ENCODE data around the gene VSIG8. TPM values are rescaled to one million over a fixed set of nuclear protein-coding genes. Genes with fewer than 3 reads are reported as not detected.
"Not testable (repeated sequence)": the region's sequence is repeated elsewhere in the genome, so short reads cannot be mapped to it uniquely, and the experiment has no call there.

The VSIG8 gene
- total RNA-seq, 1 experiment from 2014 or later = not detected

GRCh38 chr1:159900755-159901360, 38.4 kb upstream of the VSIG8 start:
- Mint-ChIP-seq H3K27me3 (ENCODE audit: insufficient read depth, unreplicated experiment) (no peaks in the 10 kb centered on the region), H3K9me3 (ENCODE audit: unreplicated experiment) (peaks cover 7% of the 10 kb centered on the region), H3K4me3 (ENCODE audit: unreplicated experiment) (peak overlapping the region; percentile 64), H3K4me1 (ENCODE audit: low read depth, unreplicated experiment) (peaks cover 46% of the 10 kb centered on the region), H3K27ac (ENCODE audit: unreplicated experiment) (peak overlapping the region; percentile 98), H3K36me3 (ENCODE audit: insufficient read depth, unreplicated experiment) (peaks cover 26% of the 10 kb centered on the region)
- ChIA-PET POLR2A (no interaction called here), CTCF (interaction anchor here (1.0 to 1.5 kb wide), 2 partner anchors 8 to 45 kb away, joined by 3 to 5 read pairs; partner anchors contain the start of gene IGSF9)
- Histone ChIP-seq H3K4me3 (ENCODE audit: low read depth, low read length) (no peak overlapping the region), H3K36me3 (ENCODE audit: control insufficient read depth, insufficient read depth, low read length) (no peaks in the 10 kb centered on the region), H3K9me3 (peaks cover 5% of the 10 kb centered on the region; the same call in 1 of the 2 replicates), H3K4me1 (peaks cover 61% of the 10 kb centered on the region), H3K27me3 (replicated peaks; ENCODE audit: control insufficient read depth, insufficient read depth, low read length) (no peaks in the 10 kb centered on the region)
- intact Hi-C loops (cut with micrococcal nuclease; ENCODE audit: unreplicated experiment) = loop anchor here (1.0 to 2.0 kb wide), 2 partner anchors 8 to 24 kb away; partner anchors contain the start of gene TAGLN2
- DNase-seq = no peak
- TF ChIP-seq CTCF (IDR thresholded peaks at IDR 0.05; ENCODE audit: insufficient read depth in 1 of 2, low read depth in 1 of 2, low read length in 1 of 2, severe bottlenecking in 1 of 2, unreplicated experiment in 1 of 2) = no peak
- BruUV-seq (replicated peaks) = no TSS peak

DNA sequence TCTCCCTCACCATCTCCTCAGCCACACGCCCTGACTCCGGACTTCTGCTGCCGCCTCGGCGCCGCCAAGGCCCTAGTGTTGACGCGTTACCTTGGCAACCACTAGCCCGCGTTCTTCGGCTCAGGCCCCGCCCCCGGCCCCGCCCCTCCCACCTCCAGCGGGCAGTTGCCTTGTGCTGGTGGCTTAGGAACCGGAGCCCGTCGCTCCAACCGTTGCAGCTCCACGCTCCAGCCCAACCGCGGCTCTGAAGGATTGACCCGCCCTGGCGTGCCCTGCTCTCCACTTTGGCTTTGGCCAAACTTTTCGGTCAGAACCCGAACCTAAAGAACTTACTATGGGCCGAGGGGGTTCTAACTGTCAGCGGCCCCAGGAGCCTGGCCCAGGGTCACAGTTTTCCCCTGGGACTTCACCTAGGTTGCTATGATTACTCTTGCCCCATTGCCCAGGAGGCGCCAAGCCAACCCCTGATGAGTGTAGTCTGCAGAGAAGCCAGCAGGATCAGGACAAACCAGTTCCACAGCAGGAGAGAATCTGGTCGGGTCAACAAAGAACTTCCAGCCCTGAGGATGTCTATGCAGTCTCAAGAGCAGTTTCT, 37.7 kb upstream of the VSIG8 start, which contains the start of gene CFAP45:
CFAP45 (minus strand) TSS at position 80 of the 595 bp plus-strand sequence; CDS start at position 13, 67 bp downstream.
- no peak for TF ChIP-seq CTCF (IDR thresholded peaks at IDR 0.05; ENCODE audit: insufficient read depth in 1 of 2, low read depth in 1 of 2, low read length in 1 of 2, severe bottlenecking in 1 of 2, unreplicated experiment in 1 of 2)
- peak within 1 kb of the TSS; percentile 64 for H3K4me3 Mint-ChIP-seq (ENCODE audit: unreplicated experiment)
- Histone ChIP-seq H3K36me3 (ENCODE audit: control insufficient read depth, insufficient read depth, low read length) (no peaks in the 10 kb centered on the region), H3K27me3 (replicated peaks; ENCODE audit: control insufficient read depth, insufficient read depth, low read length) (no peaks in the 10 kb centered on the region), H3K4me1 (peaks cover 54% of the 10 kb centered on the region), H3K9me3 (peaks cover 5% of the 10 kb centered on the region; the same call in 1 of the 2 replicates), H3K4me3 (ENCODE audit: low read depth, low read length) (no peak within 1 kb of the TSS)
- BruUV-seq (replicated peaks) = no TSS peak
- POLR2A ChIA-PET = no interaction called here
- intact Hi-C loops (cut with micrococcal nuclease; ENCODE audit: unreplicated experiment) = loop anchor here (1.0 to 2.0 kb wide), 2 partner anchors 9 to 25 kb away; partner anchors contain the start of gene TAGLN2
- peaks cover 47% of the 10 kb centered on the region for H3K4me1 Mint-ChIP-seq (ENCODE audit: low read depth, unreplicated experiment)
- peaks cover 26% of the 10 kb centered on the region for H3K36me3 Mint-ChIP-seq (ENCODE audit: insufficient read depth, unreplicated experiment)
- H3K27me3 Mint-ChIP-seq (ENCODE audit: insufficient read depth, unreplicated experiment) = no peaks in the 10 kb centered on the region
- peak; percentile 70 to 77 for DNase-seq
- CTCF ChIA-PET = interaction anchor here (1.0 to 1.5 kb wide), 2 partner anchors 7 to 45 kb away, joined by 3 to 5 read pairs; partner anchors contain the start of gene IGSF9
- peak within 1 kb of the TSS; percentile 98 for H3K27ac Mint-ChIP-seq (ENCODE audit: unreplicated experiment)
- peaks cover 7% of the 10 kb centered on the region for H3K9me3 Mint-ChIP-seq (ENCODE audit: unreplicated experiment)

DNA sequence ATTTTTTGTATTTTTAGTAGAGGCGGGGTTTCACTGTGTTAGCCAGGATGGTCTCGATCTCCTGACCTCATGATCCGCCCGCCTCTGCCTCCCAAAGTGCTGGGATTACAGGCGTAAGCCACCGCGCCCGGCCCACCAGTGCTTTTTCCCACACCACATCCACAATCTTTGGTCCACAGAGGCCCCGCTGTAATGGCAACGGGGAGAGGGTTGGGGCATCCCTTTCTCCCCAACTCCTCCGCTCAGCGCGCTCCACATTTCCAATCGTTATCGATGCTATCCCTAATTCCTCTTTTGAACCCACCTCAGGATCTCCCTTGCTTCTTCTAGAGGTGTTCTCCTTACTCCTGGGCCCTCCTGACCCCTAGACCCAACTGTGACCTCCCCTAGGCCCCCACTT, 37.2 kb upstream of the VSIG8 start:
- H3K36me3 ChIP-seq (ENCODE audit: control insufficient read depth, insufficient read depth, low read length); POLR2A ChIA-PET; H3K9me3 ChIP-seq; H3K27me3 ChIP-seq (replicated peaks; ENCODE audit: control insufficient read depth, insufficient read depth, low read length); H3K4me3 ChIP-seq (ENCODE audit: low read depth, low read length); H3K27me3 Mint-ChIP-seq (ENCODE audit: insufficient read depth, unreplicated experiment); DNase-seq; BruUV-seq (replicated peaks); H3K9me3 Mint-ChIP-seq (ENCODE audit: unreplicated experiment): not testable (repeated sequence)
- Mint-ChIP-seq H3K36me3 (ENCODE audit: insufficient read depth, unreplicated experiment) (peaks cover 26% of the 10 kb centered on the region), H3K4me1 (ENCODE audit: low read depth, unreplicated experiment) (peaks cover 47% of the 10 kb centered on the region), H3K4me3 (ENCODE audit: unreplicated experiment) (peak overlapping the region; percentile 64), H3K27ac (ENCODE audit: unreplicated experiment) (peak overlapping the region; percentile 98)
- intact Hi-C loops (cut with micrococcal nuclease; ENCODE audit: unreplicated experiment) = loop anchor here (1.0 to 2.0 kb wide), 2 partner anchors 10 to 25 kb away; partner anchors contain the start of gene TAGLN2
- CTCF ChIA-PET = interaction anchor here (1.5 kb wide), 1 partner anchor 46 kb away, joined by 5 read pairs; the partner anchor contains the start of gene IGSF9
- peaks cover 53% of the 10 kb centered on the region for H3K4me1 ChIP-seq

Measured in Caco-2 (cell line).